HTR-8/SVneo (cell line): Measurements from ENCODE around the gene B4GALT3.

Experiments
- DNase-seq: peaks from one replicate; pipeline ENCODE4 v3.0.0; 2011; ENCODE audit warnings: low spot score, mixed read lengths; ENCODE audit not compliant: insufficient read length
- FAIRE-seq: peaks from 2 replicates; lab custom pipeline; 2011; peaks lifted over from hg19 to GRCh38; lab: Jason Lieb, UNC

B4GALT3 gene

DNA sequence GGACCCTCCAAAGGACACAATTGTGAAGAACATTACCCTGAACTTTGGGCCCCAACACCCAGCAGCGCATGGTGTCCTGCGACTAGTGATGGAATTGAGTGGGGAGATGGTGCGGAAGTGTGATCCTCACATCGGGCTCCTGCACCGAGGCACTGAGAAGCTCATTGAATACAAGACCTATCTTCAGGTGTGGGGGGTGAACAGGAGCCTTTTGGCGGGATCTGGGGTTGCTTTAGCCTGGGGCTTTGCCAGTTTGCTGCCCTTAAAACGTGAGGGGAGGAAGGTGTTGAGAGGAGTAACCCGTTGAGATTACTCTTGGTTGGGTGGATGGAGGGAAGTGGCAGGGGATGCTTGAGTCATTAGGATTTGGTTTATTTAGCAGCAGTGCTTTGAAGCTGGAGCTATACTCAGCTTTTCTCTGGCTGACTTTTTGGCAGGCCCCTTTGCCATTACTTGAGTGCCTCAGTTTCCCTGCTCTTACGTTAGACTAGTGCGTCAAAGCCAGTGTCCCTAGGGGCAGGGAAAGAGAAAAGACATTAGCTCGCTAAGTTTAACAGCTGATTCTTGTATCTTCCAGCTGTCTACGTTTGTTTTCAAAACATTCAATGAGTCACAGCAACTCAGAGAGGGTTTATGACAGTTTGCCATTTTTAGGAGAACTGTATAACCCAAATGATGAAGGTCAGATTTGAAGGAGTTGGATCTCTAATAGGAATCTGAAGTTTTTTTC is 29.3 kb upstream of the B4GALT3 start:
- DNase-seq (no peak), FAIRE-seq (no peak)

- FAIRE-seq (no peak), DNase-seq (peak; percentile 86)
Measured at GRCh38 chr1:161201836-161202712, 24.8 kb upstream of the B4GALT3 start, which contains the start of gene NDUFS2. TSS of gene NDUFS2 (plus strand) at chr1:161202367. CDS start at chr1:161202386, 19 bp downstream.

DNA sequence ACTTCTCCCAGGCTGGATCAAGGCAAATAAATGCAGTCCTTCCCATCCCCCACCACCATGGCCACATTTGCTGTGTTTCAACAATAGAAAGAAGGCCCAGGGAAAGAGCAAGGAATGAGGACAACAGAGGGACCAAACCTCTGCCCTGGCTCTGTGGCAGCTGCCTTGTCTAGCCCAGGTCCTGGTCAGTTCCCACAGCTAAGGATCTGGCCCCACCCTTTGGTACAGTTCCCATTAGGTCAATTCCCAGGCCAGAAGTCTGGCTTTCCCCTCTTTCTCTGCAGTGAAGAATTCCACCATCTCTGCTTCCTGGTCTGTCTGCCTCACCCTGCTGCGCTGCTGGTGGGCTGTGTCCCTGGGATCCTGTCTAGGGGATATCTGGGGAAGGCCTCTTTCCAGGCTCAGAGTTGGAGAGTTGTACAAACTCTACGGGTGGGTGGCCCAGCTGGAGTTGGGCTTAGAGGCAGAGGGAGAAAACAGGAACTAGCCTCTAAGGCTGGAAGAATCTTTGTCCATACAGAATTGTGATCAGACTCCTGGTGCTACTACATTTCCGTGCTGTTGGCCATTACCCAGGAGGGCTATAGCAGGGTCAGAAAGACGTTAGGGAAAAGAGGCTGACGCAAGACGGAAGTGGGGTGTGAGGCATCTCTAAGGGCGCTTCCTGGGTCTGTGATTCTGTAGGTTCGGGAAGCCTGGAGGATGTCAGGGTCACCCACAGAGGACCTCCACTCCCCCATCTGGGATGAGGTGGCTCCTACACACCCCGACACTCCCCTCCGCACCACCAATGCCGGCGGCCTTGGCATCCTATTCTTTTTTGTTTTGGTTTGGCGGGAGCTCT is 23.9 kb upstream of the B4GALT3 start:
- DNase-seq, result no peak
- FAIRE-seq, result no peak

GRCh38 chr1:161200421-161200991 is 23.2 kb upstream of the B4GALT3 start:
- DNase-seq, result no peak
- no peak for FAIRE-seq

DNA sequence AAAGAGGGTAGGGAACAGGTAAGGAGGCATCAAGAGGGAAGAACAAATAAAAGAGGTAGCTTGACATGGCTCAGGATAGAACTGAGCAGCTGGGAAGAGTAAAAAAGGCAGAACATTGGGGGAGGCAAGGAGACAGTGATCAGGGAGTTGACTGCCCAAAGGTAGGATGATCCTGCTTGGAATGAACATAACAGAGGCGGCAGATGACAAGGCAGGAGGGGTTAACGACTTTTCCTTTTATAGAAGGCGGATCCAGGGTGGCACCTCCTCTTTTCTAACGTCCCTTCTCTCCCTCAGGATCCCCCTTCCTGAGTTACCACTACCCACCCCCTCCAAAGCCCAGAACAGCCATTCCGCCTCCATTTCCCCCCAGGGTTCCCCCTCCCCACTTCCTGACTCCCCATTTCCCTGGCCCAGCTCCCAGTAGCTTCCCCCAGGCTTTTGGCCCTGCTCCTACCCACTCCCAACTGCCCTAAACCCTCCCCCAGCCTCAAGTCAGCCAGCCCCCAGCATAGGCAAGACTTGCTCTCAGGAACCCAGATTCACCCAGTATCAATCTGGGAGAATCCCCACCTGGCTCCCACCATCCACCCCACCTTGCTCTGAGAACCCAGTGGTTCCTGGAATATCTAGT is 22.3 kb upstream of the B4GALT3 start:
- no peak for DNase-seq

GRCh38 chr1:161198897-161199431 is 21.7 kb upstream of the B4GALT3 start, which contains the start of gene ADAMTS4:
TSS of gene ADAMTS4 (minus strand) at chr1:161199054. CDS start at chr1:161198627, 427 bp downstream.
- FAIRE-seq (no peak), DNase-seq (no peak)

More for the DNA sequence above, 22.3 kb upstream of the B4GALT3 start:
- FAIRE-seq, result no peak

DNA sequence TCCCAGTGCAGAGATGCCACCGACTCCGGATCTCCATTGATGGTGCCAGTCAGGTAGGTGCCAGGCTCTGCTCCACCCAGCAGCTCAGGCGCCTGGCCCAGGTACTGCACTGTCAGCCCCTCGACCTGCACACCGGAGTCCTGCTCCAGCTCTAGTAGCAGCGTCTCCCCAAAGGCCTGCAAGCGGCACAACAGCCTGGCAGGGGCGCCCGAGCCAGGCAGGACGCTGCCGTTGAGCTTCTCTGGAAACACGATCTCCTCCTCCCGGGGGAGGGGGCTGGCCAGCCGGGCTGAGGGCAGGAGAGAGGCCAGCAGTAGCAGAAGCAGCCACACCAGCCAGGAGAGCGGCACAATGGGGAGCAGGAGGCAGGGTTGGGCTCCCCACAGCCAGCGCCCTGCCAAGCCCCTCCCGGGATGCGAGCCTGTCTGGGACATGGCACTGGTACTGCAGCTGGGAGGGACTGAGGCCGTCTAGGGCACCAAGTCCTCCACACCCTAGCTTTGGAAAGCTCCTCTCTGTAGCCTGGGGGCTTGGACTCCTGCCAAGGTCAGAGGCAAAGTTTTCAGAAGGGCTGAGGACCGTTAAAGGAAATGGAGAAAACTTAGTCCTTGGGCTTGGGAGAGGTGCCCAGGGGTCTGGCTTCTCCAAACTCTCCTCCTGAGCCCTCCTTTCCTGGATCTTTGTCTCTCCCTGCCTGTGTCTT is 21.0 kb upstream of the B4GALT3 start:
- FAIRE-seq (no peak), DNase-seq (peak; percentile 33)

GRCh38 chr1:161197560-161198193 is 20.4 kb upstream of the B4GALT3 start:
- no peak for FAIRE-seq
- DNase-seq, result no peak

DNA sequence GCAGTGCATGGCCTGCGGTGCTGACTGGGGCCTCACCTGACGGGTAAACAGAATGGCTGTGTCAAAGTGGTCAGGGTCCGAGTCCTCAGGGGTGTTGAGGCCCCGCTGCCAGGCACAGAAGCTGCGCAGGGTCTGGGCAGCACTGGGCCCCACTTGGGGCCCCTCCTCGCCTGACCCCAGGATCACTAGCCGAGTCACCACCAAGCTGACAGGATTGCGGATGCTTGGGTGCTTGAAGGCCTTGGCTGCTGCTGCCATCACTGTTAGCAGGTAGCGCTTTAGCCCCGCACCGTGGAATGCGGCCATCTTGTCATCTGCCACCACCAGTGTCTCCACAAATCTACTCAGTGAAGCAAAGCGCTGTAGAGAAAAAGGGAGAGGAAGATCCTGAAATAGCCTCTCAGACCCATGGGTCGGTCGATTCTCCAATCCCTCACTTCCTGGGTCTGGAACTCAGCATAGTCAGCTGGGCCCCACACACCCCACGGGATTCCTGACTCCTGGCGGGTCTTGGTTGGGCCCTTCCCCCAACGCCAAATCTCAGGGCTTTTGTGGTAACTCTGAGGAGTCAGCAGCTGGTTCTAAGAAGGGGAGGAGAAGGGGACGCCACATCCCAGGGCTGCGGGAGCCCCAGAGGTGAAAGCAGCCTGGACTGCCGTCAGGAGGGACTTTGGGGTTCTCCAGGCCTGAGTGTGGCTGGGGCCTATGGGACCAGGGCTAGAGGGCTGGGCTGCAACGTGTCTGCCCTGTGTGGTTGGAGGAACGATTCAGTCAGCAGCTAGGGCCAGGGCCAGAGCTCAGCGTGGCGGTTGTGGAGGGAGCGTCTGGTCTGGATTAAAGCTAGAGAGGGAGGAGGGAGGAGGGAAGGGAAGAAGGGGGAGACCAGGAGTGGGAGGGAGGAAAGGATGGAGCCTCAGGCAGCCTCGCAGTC is 19.5 kb upstream of the B4GALT3 start:
- no peak for DNase-seq
- no peak for FAIRE-seq

DNA sequence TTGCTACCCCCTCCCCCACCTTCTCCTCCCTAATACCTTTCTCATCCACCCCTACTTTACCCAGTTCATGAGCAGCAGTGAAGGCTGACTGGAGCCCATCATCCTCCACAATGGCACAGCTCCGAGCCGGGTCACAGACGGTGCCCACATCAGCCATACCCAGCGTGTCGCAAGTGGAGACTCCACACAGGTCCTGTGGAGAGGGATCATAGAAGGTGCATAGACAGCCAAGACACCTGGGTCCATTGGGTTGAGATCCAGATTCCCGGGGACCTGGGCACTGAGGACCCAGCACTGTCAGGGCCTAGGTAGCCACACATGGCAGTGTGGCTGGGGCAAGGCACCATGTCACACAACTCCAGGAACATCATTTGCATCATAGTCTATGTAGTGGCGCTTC is 18.8 kb upstream of the B4GALT3 start:
- no peak for DNase-seq
- FAIRE-seq, result no peak

DNA sequence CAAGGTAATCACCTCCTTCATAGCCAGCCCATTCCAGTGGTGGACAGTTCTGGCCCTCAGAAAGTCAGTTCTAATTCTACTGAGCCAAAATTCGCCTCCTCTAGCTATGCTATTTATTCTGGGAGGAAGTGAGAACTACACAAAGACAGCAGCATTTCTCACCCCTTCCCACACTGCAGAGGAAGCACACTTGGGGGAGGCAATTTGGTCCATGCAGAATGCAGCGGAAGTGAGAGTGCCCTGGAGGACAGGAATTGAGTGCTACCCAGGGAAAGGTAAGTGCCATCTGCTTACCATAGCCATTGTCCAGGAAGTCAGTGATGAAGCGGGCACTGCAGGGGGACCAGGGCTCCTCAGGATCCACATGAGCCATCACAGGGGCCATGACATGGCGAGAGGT is 17.9 kb upstream of the B4GALT3 start:
- FAIRE-seq, result no peak
- no peak for DNase-seq

GRCh38 chr1:161193561-161194235 is 16.4 kb upstream of the B4GALT3 start:
- no peak for FAIRE-seq
- no peak for DNase-seq

GRCh38 chr1:161192476-161193465 is 15.5 kb upstream of the B4GALT3 start:
- DNase-seq (peak; percentile 71), FAIRE-seq (no peak)

GRCh38 chr1:161191971-161192370 is 14.7 kb upstream of the B4GALT3 start:
- FAIRE-seq (no peak), DNase-seq (no peak)

GRCh38 chr1:161190962-161191521 is 13.7 kb upstream of the B4GALT3 start:
- DNase-seq (no peak), FAIRE-seq (no peak)
